ENCODE results near the gene VIL1.
A peak's percentile ranks its signal among the peaks of the same experiment; 100 is the strongest.

The VIL1 gene

DNA sequence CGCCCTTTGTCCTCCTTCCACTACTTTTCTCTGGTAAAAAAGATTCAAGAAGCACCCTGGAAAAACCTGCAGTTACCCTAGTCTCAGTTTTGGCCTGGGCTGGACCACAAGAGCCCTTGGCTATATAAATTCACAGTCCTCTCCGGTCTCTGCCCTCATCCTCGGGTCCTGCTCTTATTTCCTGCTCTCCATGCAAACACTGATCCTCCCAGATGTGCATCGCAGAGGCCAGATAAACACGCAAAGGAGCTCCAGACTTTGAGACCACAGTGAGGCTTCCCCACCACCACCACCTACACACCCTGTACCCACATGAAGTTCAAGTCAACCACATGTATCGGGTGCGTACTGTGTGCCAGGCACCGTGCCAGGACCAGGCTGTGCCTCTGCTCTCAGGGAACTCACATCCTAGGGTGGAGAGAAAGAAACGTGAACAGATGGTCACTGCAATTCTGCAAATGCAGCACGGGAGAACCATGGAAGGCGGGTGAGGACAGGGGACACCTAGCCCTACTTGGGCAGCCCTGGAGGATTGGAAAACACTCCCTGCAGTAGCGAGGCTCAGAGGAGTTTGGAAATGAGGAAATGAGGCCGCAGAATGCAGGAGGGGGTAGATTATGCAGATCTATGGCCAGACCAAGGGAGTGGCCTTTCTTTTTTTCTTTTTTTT is 11.8 kb upstream of the VIL1 start:
- peak overlapping the region; percentile 61 for H3K4me3 ChIP-seq (ENCODE audit: low read length)

DNA sequence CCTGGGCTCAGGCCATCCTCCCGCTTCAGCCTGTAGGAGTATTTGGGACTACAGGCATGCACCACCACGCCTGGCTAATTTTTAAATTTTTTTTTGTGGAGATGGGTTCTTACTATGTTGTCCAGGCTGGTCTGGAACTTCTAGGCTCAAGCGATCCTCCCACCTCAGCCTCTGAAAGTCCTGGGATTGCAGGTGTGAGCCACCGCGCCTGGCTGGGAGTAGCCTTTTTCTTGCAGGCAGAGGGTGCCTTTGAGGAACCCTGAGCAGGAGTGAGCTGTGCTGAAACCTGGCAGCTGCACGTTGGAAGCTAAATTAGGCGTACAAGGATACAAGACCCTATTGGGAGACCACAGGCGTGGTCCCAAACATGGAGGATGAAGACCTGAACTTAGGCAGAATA is 11.2 kb upstream of the VIL1 start:
- H3K4me3 ChIP-seq (ENCODE audit: low read length): no peak overlapping the region
- TF ChIP-seq, protein P1, sequence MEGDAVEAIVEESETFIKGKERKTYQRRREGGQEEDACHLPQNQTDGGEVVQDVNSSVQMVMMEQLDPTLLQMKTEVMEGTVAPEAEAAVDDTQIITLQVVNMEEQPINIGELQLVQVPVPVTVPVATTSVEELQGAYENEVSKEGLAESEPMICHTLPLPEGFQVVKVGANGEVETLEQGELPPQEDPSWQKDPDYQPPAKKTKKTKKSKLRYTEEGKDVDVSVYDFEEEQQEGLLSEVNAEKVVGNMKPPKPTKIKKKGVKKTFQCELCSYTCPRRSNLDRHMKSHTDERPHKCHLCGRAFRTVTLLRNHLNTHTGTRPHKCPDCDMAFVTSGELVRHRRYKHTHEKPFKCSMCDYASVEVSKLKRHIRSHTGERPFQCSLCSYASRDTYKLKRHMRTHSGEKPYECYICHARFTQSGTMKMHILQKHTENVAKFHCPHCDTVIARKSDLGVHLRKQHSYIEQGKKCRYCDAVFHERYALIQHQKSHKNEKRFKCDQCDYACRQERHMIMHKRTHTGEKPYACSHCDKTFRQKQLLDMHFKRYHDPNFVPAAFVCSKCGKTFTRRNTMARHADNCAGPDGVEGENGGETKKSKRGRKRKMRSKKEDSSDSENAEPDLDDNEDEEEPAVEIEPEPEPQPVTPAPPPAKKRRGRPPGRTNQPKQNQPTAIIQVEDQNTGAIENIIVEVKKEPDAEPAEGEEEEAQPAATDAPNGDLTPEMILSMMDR (conservative IDR thresholded peaks at IDR 0.05; ENCODE audit: low read depth, low read length): no peak
- DNase-seq (ENCODE audit: low read depth): no peak

More for the DNA sequence above, 11.8 kb upstream of the VIL1 start:
- no peak for DNase-seq (ENCODE audit: low read depth)
- TF ChIP-seq, protein P1 (conservative IDR thresholded peaks at IDR 0.05; ENCODE audit: low read depth, low read length): no peak

DNA sequence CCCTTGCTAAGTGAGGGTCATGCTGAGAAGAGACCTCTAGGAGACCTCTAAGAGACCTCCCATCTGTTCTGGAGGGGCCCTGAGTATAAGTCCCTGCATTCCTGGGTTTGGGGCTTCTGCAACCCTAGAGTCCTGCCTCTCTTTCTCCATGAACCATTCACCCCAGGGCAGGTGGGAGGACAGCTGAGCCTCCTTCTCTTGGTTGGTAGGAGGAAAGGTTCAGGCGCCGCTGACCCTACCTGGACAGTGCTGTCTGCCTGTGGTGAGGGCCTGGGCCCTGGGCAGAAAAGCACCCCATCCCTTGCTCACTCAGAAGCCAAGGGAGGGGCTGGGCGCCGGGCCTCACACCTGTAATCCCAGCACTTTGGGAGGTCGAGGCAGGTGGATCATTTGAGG is 604 bp upstream of the VIL1 start:
- TF ChIP-seq, protein P1 (conservative IDR thresholded peaks at IDR 0.05; ENCODE audit: low read depth, low read length): no peak
- DNase-seq (ENCODE audit: low read depth): no peak
- no peak overlapping the region for H3K4me3 ChIP-seq (ENCODE audit: low read length)

DNA sequence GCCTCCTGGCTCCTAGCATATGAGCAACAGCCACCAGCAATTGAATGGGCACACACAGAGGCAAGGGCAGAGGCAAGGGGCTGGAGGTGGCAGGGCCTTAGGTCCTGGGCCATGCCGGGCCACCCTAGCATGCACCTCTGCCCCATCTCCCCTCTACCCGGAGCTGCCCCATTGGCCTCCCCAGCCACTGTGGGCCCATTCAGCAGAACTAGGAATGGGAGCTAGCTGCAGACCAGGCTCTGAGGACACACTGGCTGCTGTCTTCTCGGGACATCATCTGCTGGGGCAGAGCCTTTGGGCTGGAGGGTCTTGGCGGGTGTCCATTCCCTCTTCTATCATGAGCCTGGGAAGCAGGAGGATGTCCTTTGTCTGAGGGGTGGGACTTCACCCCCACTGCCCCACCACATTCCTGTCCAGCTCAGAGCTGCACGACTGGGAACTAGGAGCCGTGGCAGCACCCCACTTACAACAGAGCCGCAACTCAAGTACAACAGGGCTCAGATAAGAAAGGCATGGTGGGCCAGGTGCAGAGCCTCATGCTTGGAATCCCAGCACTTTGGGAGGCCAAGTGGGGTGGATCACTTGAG is 800 bp downstream of the VIL1 start:
- TF ChIP-seq, protein P1 (conservative IDR thresholded peaks at IDR 0.05; ENCODE audit: low read depth, low read length): no peak
- no peak for DNase-seq (ENCODE audit: low read depth)
- no peak overlapping the region for H3K4me3 ChIP-seq (ENCODE audit: low read length)

DNA sequence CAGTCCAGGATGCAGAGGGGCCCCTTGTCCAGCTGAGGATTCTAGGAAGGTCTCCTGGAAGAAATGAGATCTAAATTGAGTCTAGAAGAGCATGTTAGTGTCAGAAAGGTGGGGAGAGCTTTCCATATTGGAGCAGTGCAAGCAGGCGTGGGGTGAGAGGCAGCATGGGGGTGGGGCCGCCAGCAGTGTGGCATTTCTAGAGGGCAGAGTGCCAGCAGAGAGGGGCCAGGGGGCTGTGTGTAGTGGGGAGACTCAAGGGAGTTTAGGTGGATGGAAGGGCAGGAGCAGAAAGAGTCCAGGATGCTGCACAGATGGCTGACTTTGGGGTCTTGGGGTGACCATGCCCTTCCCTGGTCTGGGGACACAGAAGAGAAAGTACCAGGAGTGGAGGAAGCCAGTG is 2.1 kb downstream of the VIL1 start:
- no peak overlapping the region for H3K4me3 ChIP-seq (ENCODE audit: low read length)
- TF ChIP-seq, protein P1 (conservative IDR thresholded peaks at IDR 0.05; ENCODE audit: low read depth, low read length): no peak
- no peak for DNase-seq (ENCODE audit: low read depth)

DNA sequence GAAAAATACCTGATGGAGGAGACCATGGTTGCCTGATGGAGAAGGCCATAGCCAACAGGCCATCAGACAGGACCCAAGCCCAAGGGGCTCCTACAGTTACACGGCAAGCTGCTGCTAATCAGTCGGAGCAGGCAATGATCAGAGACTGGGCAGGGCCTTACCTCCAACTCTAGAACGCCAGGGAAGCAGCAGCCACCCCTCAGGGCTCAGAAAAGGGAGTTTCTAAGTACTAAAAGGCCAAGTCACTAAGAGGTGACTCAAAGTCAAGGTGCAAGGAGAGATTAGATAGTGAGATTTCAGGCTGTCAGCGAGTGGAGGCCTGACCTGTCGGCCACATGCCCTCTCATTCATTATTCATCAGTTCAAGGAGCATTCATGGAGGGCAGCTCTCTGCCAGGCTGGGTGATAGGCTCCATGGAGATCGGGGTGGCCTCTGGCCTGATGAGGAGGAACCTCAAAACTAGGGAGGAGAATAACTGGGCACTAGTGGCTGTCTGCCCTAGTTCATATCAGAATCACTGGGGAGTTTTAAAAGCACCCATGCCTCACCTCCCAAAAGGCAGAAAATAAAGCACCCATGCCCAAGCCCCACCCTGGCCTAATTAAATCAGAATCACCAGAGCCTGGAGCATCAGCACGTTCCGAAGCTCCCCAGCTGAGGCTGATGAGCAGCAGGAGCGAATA is 3.6 kb downstream of the VIL1 start:
- no peak overlapping the region for H3K4me3 ChIP-seq (ENCODE audit: low read length)
- DNase-seq (ENCODE audit: low read depth): no peak
- TF ChIP-seq, protein P1 (conservative IDR thresholded peaks at IDR 0.05; ENCODE audit: low read depth, low read length): no peak

Data from retinal pigment epithelial cell (primary cell).